H4 (cell line): ENCODE results near the gene VMP1. TPM values are rescaled to one million over a fixed set of nuclear protein-coding genes. Genes with fewer than 3 reads are reported as not detected.
"Not testable (repeated sequence)": the region's sequence is repeated elsewhere in the genome, so short reads cannot be mapped to it uniquely, and the experiment has no call there.

Experiments used
- DNase-seq: peaks from one replicate; pipeline ENCODE4 v3.0.0-alpha.2; 2015; ENCODE audit warnings: low spot score
- total RNA-seq: library from RNA; depleted of rRNA; stranded (reverse); fragments of >200 nt; shearing (Covaris generic); gene quantifications from 2 replicates; pipeline ENCODE4 v1.2.3, GENCODE V29; 2014

VMP1 gene
- total RNA-seq, 1 experiment from 2014 or later, result 224 TPM

DNA sequence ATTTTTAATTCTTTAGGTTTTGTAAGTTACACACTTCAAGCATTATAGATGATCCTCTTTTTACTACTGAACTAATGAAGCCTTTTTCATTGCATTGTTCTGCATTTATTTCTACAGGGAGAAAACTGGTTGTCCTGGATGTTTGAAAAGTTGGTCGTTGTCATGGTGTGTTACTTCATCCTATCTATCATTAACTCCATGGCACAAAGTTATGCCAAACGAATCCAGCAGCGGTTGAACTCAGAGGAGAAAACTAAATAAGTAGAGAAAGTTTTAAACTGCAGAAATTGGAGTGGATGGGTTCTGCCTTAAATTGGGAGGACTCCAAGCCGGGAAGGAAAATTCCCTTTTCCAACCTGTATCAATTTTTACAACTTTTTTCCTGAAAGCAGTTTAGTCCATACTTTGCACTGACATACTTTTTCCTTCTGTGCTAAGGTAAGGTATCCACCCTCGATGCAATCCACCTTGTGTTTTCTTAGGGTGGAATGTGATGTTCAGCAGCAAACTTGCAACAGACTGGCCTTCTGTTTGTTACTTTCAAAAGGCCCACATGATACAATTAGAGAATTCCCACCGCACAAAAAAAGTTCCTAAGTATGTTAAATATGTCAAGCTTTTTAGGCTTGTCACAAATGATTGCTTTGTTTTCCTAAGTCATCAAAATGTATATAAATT is 132.3 kb downstream of the VMP1 start:
- DNase-seq, result peak; percentile 42

DNA sequence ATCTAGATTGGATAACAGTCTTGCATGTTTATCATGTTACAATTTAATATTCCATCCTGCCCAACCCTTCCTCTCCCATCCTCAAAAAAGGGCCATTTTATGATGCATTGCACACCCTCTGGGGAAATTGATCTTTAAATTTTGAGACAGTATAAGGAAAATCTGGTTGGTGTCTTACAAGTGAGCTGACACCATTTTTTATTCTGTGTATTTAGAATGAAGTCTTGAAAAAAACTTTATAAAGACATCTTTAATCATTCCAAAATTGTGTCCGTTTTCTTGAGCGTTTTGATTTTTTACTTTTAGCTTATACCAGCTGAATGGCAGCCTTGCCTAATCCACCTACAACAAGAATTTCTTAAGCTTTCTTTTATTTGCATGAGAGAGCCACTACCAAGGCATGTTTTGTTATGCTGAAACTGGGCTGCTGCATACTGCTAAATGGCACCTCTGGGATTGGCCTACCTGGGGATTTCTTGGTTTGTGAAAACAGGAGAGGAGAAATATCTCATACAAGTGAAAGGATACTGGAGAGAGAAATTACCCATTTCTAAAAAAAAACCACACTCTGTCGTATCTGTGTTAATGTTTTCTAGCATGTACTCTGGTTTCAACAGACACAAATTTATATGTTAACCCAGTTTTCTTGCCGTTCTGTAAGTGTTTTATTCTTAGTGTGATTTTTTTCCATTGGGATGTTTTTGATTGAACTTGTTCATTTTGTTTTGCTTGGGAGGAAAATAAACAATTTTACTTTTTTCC is 133.1 kb downstream of the VMP1 start:
- DNase-seq, result peak; percentile 33

DNA sequence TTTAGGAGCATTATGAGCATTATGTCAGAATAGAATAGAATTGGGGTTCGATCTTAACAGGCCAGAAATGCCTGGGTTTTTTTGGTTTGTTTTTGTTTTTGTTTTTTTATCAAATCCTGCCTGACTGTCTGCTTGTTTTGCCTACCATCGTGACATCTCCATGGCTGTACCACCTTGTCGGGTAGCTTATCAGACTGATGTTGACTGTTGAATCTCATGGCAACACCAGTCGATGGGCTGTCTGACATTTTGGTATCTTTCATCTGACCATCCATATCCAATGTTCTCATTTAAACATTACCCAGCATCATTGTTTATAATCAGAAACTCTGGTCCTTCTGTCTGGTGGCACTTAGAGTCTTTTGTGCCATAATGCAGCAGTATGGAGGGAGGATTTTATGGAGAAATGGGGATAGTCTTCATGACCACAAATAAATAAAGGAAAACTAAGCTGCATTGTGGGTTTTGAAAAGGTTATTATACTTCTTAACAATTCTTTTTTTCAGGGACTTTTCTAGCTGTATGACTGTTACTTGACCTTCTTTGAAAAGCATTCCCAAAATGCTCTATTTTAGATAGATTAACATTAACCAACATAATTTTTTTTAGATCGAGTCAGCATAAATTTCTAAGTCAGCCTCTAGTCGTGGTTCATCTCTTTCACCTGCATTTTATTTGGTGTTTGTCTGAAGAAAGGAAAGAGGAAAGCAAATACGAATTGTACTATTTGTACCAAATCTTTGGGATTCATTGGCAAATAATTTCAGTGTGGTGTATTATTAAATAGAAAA is 133.8 kb downstream of the VMP1 start:
- DNase-seq, result peak; percentile 41

DNA sequence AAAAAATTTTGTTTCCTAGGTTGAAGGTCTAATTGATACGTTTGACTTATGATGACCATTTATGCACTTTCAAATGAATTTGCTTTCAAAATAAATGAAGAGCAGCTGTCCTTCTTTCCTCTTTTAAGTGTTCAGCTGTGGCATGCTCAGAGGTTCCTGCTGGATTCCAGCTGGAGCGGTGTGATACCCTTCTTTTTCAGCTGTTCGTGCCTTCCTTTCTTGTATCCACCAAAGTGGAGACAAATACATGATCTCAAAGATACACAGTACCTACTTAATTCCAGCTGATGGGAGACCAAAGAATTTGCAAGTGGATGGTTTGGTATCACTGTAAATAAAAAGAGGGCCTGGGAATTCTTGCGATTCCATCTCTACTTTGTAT is 134.4 kb downstream of the VMP1 start:
- DNase-seq, result not testable (repeated sequence)

DNA sequence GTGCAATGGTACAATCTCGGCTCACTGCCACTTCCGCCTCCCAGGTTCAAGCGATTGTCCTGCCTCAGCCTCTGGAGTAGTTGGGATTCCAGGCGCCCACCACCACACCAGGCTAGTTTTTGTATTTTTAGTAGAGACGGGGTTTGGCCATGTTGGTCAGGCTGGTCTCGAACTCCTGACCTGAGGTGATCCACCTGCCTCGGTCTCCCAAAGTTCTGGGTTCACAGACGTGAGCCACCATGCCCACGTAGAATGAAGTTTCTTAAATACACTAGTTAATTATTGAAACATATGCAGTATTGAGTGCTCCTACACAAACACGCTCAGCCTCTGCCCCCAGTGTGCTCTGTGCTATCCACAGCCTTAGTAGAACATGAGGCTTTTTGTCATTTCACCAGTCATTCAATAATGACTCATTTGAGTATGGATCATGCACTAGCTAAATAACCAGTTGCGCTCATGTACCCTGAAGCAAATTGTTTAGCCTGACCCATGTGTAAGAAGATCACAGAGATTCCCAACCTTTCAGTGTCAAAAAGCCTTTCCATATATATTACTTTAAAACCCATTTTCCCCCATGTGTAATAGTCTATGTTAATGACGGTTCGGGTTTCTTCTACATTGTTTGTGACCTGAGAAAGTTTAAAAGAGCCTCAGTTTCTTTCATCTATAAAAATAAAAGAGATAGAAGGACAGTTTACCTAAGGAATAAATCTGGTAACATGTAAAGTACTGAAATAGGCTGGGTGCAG is 135.6 kb downstream of the VMP1 start:
- peak; percentile 96 for DNase-seq

DNA sequence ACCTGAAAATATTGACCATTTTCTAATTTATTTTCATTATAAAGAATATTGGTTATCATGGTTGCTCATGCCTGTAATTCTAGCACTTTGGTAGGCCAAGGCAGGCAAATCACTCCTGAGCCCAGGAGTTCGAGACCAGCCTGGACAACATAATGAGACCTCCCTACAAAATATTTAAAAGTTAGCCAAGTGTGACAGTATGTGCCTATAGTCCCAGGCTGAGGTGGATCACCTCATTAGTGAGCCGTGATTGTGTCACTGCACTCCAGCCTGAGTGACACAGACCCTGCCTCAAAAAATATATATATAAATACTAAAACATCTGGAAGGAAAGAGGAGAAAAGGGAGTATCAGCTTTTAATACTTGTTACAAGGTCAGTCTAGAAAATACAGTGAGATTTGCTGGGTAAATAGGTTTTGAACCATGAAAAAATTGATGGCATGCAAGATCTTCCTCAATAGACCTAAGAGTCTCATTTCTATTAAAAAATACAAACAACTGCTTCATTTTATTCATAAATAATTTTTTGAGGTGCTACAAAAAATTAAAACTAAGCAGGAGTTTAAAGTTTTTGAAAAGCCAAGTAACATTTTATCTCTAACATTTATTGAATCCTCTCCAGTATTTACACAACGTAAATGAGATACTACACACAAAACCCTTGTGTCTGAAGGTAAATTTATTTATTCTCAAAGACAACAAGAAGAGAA is 137.6 kb downstream of the VMP1 start:
- peak; percentile 56 for DNase-seq

DNA sequence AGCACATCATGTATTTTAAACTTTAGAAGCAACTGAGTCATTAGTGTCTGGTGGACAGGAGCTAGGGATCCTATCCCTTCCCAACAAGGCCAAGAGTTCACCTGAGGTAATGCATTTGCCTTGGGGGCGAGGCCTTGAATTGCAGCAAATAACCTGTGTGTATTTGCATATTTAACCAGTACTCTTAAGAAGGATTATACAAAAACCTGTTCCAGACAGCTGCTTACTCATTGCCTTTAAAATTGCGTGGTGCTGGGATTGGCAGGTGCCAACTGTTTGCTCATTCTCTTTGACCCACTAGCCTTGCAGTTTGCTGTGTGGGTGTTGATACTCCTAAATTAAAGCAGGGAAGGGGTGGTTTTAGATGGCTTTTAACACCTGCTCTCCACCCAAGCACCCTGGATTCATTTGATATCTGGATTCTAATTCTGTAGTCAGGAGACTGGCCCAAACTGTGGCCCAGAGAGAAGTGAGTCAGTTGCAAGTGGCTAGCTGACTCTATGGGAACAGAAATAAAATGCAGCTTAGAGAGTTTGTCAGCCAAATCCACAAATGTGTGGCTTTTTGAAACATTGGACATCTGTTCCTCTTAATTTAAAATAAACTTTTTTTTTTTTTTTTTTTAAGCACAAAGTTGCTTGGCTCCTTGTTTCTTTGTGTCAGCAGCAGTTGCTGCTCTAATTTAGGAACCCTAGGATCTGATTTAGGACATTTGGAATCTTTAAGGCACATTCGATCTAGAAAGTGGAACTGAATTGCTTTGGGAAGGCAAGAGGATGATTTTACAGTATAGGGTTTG is 138.3 kb downstream of the VMP1 start:
- peak; percentile 84 for DNase-seq

DNA sequence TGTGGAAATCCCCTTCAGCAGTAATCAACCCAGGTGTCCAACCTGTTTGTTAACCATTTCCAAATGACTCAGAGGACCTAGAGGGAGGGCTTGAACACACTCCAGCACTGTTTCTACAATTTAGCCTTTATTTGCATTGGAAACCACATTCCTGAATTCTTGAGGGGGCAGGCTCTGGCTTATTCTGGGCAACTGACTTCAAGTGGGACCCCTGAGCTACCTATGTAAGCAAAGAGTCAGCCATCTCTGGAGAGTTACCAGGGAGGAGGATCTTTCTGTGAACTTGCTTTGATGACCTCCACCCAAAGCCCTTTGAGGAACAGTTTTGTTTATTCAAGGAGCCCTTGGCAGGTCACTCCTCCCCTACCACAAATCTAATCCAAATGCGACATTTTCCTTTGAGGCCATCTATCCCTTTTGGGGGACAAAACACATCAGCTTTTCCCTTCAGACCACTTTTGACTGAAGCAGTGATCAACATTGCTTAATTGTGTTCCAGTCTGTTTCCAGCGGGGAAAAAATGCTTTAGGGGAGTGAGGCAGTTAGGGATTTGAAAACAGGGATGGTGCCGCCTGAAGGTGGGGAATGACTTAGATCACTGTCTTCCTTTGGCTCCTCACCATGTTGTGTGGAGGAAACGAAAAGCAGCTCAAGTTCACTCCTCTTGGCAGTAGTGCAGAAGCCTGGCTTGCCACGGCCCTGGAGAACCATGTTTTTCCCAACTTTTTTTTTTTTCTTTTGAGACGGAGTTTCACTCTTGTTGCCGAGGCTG is 139.1 kb downstream of the VMP1 start:
- peak; percentile 87 for DNase-seq

DNA sequence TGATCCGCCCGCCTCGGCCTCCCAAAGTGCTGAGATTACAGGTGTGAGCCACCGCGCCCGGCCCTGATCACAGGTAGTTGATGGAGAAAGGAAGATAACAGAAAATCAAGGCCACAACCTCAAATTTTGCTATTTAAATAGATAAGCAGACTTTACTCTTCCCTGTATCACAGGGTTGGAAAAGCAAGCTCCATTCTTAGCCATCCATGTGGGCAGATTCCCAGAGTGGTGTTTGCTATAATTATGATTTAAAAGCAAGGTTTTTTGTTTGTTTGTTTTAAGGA is 140.9 kb downstream of the VMP1 start:
- DNase-seq, result no peak

DNA sequence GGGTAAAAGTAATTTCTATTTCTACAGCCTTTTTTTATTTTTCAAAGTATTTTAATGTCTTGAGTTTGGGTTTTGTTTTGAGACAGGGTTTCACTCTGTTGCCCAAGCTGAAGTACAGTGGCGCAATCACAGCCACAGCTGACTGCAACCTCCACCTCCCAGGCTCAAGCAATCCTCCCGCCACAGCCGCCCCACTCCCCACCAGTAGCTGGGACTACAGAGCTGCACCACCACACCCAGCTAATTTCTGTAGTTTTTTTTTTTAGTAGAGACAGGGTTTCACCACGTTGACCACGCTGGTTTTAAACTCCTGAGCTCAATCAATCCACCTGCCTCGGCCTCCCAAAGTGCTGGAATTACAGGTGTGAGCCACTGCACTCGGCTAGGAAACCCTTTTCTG is 141.3 kb downstream of the VMP1 start:
- peak; percentile 65 for DNase-seq

DNA sequence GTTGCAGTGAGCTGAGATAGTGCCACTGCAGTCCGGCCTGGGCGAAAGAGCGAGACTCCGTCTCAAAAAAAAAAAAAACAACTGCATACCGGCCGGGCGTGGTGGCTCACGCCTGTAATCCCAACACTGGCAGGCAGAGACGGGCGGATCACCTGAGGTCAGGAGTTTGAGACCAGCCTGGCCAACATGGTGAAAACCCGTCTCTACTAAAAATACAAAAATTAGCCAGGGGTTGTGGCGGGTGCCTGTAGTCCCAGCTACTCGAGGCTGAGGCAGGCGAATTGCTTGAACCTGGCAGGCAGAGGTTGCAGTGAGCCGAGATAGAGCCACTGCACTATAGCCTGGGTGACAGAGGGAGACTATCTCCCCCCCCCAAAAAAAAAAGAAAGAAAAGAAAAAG is 142.9 kb downstream of the VMP1 start:
- not testable (repeated sequence) for DNase-seq

DNA sequence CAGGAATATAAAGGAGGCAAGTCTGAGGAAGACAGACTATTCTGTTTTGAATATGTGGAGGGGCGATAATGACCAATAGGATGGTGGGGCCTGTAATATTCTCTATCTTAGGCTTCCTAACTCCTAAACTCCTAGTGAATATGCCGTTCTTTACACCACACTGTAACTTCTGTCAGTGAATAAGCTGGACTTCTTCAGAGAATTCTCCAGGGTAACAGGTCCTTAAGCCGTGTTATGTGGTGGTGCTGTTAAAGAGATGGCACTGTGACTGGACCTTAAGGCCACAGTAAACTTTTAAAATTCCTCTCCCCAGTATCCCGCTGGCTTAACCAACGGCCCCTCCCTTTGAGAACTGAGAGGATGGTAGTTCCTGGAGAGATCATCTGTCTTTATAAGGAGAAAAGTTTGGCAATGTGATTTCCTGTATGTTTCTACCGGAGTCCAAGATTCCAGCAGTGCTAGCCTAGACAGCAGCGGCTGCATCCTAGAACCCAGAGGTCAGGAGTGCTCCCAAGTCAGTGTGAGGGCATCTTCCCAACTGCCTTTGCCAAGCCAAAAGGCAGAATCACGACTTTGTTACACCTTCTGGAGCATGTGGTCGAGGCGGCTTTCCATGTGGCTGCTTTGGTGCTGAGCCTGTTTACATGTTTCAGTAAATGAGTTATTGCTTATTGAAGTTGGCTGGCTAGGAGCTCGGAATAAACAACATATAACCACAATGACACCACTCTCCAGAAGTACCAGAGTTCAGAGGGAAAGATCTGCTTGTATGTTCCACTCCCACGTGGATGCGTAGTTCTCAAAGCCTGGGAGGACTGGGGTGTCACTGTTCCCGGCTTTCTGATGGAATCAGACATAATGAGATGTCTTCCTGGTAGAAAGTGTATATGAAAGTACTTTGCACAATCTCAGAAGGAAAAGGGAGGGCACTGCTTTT is 144.3 kb downstream of the VMP1 start:
- peak; percentile 99 for DNase-seq

DNA sequence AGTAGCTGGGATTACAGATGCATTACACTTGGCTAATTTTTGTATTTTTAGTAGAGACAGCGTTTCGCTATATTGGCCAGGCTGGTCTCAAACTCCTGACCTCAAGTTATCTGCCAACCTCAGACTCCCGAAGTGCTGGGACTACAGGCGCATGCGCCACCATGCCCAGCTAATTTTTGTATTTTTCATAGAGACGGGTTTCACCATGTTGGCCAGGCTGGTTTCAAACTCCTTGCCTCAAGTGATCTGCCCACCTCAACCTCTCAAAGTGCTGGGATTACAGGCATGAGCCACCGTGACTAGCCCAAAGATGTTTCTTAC is 145.4 kb downstream of the VMP1 start:
- DNase-seq, result not testable (repeated sequence)

DNA sequence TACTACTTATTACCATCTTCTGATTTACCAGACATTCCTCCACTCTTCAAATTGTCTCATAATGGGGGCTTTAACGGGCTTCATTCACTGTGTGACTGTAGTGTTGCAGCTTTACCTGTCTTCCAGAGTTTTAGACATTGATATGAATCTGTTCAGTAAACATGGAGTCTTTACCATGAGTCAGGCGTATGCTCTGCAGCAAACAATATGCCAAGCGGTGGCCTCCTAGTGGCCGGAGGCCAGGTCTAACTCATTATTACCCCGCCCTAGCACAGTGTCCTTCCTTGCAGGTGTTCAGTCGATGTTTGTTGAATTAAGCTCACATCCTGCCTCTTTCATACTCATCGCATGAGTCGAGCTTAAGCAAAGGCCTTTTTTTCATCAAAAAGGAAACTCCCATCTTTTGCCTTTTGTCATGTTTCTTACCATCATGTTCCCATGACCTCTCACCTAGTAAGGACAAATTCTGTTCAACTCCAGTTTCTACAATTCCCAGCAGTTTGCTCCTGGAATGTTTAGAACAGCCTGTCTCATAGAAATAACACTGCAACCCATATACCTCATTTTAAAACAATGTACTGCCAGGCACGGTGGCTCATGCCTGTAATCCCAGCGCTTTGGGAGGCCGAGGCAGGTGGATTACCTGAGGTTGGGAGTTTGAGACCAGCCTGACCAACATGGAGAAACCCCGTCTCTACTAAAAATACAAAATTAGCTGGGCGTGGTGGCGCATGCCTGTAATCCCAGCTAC is 145.9 kb downstream of the VMP1 start:
- DNase-seq, result peak; percentile 95

DNA sequence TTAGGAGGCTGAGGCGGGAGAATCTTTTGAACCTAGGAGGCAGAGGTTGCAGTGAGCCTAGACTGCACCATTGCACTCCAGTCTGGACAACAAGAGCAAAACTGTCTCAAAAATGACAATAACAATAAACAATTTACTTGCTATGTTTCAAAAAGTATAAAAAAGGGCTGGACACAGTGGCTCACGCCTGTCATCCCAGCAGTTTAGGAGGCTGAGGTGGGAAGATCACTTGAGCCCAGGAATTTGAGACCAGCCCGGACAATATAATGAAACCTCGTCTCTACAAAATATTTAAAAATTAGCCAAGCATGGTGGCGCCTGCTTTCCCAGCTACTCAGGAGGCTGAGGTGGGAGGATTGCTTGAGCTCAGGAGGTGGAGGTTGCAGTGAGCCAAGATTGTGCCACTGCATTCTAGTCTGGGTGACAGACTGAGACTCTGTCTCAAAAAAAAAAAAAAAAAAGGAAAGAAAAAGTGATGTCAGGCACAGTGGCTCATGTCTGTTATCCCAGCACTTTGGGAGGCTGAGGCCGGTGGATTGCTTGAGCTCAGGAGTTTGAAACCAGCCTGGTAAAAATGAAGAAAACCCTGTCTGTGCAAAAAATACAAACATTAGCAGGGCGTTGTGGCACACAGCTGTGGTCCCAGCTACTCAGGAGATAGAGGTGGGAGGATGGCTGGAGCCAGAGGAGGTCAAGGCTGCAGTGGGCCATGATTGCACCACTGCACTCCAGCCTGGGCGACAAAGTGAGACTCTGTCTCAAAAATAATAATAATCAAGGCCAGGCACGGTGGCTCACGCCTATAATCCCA is 146.7 kb downstream of the VMP1 start:
- DNase-seq, result not testable (repeated sequence)

DNA sequence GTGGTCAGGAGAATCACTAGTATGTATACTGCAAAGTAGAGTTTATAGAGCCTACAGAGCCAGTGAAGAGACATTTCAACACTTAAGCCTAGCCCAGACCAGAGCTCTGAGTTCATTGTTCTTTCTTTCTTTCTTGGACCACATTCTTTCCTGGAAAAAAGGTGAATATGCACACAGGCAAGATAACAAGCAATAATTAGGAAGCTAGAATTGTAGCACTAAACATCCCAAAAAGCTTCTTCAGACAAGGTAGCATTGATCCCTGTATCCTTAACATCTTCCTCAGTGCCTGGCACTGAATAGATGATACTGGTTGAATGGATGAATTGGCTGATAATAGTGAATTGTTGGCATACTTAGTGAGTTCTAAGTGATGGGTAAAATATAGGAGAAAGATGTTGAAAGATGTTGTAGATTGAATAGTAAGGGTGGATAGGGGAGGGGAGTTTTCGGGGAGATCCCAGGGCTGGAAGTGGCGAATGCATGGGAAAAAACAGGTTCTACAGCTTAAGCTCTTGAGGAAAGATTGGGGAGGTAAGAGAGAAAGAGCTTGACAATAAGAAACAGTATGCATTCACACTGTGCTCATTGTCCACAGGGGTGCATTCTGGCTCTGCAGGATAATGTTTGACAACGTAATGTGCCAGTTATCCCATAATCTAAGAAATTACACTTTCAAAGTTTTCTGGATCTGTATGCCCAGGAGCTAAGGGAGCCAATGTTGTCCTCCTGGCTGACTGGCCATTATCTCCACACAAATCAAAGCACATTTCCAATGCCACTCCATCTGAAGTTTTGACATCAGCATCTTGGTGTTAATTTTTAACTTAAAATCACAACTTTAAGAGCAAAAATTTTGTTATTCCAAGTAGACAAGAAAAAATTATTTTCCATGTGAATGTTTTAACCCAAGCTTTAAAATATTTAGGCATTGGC is 149.7 kb downstream of the VMP1 start:
- DNase-seq, result no peak
